DND-41 (cell line): ENCODE results near the gene NEB.

ENCODE experiments used
- EZH2 ChIP-seq: IDR thresholded peaks from 3 replicates; pipeline ENCODE4 v1.6.1; 2012; ENCODE audit warnings: borderline replicate concordance, low read depth, mild to moderate bottlenecking, moderate library complexity, low read length, inconsistent platforms; ENCODE audit not compliant: severe bottlenecking
- TF ChIP-seq, protein P1 (sequence below): IDR thresholded peaks from 2 replicates; pipeline ENCODE4 v1.5.1; 2012; ENCODE audit warnings: borderline replicate concordance, low read length, moderate library complexity, mild to moderate bottlenecking; ENCODE audit not compliant: poor library complexity, severe bottlenecking; ENCODE audit errors: extremely low read depth

DNA sequence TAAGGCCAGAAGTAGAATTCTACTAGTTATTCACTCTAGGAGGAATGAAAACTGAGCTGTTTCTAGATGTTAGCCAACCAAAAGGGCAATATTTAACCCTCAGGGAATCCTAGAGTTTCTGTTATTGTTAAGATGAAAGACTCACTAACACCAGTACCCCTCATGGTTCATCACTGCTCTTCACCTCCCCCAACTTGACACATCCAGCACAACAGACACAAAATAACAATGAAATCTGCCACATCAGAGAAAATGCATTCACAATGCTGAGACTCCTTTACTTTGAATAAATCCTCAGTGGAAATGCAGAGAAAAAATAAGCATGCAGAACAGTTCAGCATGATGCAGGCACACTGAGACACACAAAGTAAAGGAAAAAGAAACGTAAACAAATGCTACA is 213.3 kb downstream of the NEB start:
- TF ChIP-seq, protein P1, sequence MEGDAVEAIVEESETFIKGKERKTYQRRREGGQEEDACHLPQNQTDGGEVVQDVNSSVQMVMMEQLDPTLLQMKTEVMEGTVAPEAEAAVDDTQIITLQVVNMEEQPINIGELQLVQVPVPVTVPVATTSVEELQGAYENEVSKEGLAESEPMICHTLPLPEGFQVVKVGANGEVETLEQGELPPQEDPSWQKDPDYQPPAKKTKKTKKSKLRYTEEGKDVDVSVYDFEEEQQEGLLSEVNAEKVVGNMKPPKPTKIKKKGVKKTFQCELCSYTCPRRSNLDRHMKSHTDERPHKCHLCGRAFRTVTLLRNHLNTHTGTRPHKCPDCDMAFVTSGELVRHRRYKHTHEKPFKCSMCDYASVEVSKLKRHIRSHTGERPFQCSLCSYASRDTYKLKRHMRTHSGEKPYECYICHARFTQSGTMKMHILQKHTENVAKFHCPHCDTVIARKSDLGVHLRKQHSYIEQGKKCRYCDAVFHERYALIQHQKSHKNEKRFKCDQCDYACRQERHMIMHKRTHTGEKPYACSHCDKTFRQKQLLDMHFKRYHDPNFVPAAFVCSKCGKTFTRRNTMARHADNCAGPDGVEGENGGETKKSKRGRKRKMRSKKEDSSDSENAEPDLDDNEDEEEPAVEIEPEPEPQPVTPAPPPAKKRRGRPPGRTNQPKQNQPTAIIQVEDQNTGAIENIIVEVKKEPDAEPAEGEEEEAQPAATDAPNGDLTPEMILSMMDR, result no peak
- no peak for TF ChIP-seq EZH2
